ENCODE data around the gene LHFPL3. TPM values are rescaled to one million over a fixed set of nuclear protein-coding genes. Genes with fewer than 3 reads are reported as not detected.

The LHFPL3 gene
- total and polyA plus RNA-seq, 2 experiments from 2014 or later = not detected

DNA sequence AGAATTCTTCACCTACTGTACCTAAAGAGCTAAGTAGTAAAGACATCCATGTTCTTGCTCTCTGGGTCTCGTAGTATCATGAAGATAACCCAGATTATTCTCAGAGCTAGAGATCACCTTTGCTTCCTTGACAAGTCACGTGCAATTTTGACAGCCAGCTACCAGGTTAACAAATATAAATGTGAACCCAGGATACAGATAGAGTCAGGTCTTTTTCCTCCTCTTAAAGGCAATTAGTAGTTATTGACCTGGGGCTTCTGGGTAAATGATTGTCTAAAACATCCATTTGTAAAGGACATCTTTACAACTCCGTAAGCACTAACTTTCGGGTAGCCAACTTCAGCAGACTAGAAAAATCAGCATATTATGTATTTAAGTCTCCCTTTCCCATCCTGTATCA, 28.8 kb downstream of the LHFPL3 start:
- H3K36me3 ChIP-seq = no peaks in the 10 kb centered on the region
- DNase-seq (ENCODE audit: low read depth in 1 of 2, low spot score in 1 of 2) = no peak
- no peaks in the 10 kb centered on the region for H3K27me3 ChIP-seq
- no peaks in the 10 kb centered on the region for H3K9me3 ChIP-seq (ENCODE audit: low read depth)
- no peak overlapping the region for H3K27ac ChIP-seq
- TF ChIP-seq, protein P1, sequence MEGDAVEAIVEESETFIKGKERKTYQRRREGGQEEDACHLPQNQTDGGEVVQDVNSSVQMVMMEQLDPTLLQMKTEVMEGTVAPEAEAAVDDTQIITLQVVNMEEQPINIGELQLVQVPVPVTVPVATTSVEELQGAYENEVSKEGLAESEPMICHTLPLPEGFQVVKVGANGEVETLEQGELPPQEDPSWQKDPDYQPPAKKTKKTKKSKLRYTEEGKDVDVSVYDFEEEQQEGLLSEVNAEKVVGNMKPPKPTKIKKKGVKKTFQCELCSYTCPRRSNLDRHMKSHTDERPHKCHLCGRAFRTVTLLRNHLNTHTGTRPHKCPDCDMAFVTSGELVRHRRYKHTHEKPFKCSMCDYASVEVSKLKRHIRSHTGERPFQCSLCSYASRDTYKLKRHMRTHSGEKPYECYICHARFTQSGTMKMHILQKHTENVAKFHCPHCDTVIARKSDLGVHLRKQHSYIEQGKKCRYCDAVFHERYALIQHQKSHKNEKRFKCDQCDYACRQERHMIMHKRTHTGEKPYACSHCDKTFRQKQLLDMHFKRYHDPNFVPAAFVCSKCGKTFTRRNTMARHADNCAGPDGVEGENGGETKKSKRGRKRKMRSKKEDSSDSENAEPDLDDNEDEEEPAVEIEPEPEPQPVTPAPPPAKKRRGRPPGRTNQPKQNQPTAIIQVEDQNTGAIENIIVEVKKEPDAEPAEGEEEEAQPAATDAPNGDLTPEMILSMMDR (IDR thresholded peaks at IDR 0.05; ENCODE audit: low read depth, low read length) = no peak
- H3K4me3 ChIP-seq = no peak overlapping the region
- H3K4me1 ChIP-seq (ENCODE audit: low read depth) = no peaks in the 10 kb centered on the region

DNA sequence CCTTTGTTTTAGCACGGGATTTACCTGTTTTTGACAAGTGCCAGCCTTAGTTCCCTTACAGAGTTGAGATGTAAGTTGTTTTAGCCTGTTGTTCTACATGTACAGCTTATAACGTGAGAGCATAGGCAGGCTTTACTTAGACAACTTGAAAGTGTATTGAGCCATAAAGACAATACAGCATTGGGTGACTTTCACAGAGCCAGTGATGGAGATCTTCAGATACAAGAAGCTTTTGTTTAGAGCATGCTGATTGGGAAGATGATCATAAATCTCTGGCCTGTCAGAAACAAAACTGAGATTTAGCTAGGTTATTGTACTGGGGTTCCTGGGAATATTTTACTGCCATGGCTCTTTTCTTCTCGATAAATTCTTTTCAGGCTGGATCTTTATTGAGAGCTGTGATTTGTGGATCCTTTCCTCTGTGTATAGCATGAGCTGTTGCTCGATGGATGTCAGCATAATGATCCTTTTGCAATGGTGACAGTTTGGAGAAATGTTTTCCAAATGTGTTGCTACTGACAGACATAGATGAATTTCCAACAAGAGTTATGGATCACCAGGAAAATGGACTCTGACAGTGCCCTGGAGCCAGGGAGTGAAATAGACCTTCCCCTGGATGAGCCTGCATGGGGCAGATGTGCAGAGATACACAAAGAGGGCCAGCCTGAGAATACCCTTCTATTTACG, 30.2 kb downstream of the LHFPL3 start:
- no peaks in the 10 kb centered on the region for H3K36me3 ChIP-seq
- no peak overlapping the region for H3K27ac ChIP-seq
- H3K9me3 ChIP-seq (ENCODE audit: low read depth) = no peaks in the 10 kb centered on the region
- no peak overlapping the region for H3K4me3 ChIP-seq
- no peaks in the 10 kb centered on the region for H3K4me1 ChIP-seq (ENCODE audit: low read depth)
- TF ChIP-seq, protein P1 (IDR thresholded peaks at IDR 0.05; ENCODE audit: low read depth, low read length) = no peak
- no peak for DNase-seq (ENCODE audit: low read depth in 1 of 2, low spot score in 1 of 2)
- no peaks in the 10 kb centered on the region for H3K27me3 ChIP-seq

DNA sequence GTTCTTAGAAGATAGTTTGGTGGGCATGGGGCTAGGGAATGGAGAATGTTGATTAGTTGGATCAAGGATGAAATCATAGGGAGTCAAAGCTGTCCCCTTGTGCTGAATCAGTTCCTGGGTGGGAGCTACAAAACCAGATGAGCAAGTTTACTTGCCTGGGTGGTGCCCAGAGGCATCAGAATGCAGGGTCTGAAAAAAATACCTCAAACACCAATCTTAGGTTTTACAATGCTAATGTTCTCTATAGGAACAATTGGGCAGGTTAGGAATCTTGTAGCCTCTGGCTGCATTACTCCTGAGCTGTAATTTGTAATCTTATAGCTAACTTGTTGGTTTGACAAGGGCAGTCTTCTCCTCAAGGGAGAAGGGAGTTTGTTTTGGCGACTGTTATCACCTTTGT, 34.4 kb downstream of the LHFPL3 start:
- H3K4me3 ChIP-seq = no peak overlapping the region
- DNase-seq (ENCODE audit: low read depth in 1 of 2, low spot score in 1 of 2) = no peak
- TF ChIP-seq, protein P1 (IDR thresholded peaks at IDR 0.05; ENCODE audit: low read depth, low read length) = no peak

DNA sequence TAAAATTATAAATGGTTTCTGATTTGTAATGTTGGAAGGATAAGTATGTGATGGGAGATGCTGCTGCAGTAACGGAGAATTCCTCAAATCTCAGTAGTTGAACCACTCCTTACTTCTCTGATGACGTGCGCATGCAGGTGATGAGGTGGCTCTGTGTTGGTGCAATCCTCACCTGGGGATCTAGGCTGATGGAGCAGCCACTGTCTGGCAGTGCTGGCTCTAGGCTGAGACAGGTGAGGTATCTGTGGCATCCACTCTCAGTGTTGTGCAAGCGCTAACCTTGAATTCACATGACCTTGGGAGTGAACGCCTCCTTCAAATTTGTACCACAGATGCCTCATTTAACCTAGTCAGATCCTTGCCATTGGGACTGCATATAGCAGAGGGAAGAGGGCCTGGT, 35.0 kb downstream of the LHFPL3 start:
- no peaks in the 10 kb centered on the region for H3K36me3 ChIP-seq
- H3K4me3 ChIP-seq = no peak overlapping the region
- H3K9me3 ChIP-seq (ENCODE audit: low read depth) = no peaks in the 10 kb centered on the region
- TF ChIP-seq, protein P1 (IDR thresholded peaks at IDR 0.05; ENCODE audit: low read depth, low read length) = no peak
- no peak for DNase-seq (ENCODE audit: low read depth in 1 of 2, low spot score in 1 of 2)
- no peaks in the 10 kb centered on the region for H3K4me1 ChIP-seq (ENCODE audit: low read depth)
- no peak overlapping the region for H3K27ac ChIP-seq
- H3K27me3 ChIP-seq = no peaks in the 10 kb centered on the region

More for the DNA sequence above, 34.4 kb downstream of the LHFPL3 start:
- Histone ChIP-seq H3K27me3 (no peaks in the 10 kb centered on the region), H3K9me3 (ENCODE audit: low read depth) (no peaks in the 10 kb centered on the region), H3K27ac (no peak overlapping the region), H3K36me3 (no peaks in the 10 kb centered on the region), H3K4me1 (ENCODE audit: low read depth) (no peaks in the 10 kb centered on the region)

DNA sequence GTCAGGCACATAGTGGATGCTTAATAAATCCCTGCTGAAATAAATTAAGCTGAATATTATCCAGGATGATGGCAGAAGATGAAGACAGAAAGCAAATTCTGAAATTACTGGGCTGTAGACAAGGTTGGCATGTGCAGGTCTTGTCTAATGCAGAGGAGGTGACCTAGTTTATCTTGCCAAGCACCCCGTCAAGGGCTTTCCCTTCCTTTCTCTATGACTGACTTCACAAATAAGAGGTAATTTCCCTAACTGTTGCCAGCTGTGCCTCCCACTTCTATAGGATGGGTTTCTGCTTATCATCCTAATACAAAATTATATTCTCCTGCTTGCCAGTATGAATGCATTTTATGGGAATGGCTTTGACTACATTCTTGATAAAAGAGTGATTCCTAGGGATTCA, 38.0 kb downstream of the LHFPL3 start:
- Histone ChIP-seq H3K27ac (no peak overlapping the region), H3K27me3 (no peaks in the 10 kb centered on the region), H3K4me3 (no peak overlapping the region), H3K36me3 (no peaks in the 10 kb centered on the region), H3K4me1 (ENCODE audit: low read depth) (no peaks in the 10 kb centered on the region), H3K9me3 (ENCODE audit: low read depth) (no peaks in the 10 kb centered on the region)
- TF ChIP-seq, protein P1 (IDR thresholded peaks at IDR 0.05; ENCODE audit: low read depth, low read length) = no peak
- no peak for DNase-seq (ENCODE audit: low read depth in 1 of 2, low spot score in 1 of 2)
